ENCODE measurements around the gene THOC2.

THOC2 gene

DNA sequence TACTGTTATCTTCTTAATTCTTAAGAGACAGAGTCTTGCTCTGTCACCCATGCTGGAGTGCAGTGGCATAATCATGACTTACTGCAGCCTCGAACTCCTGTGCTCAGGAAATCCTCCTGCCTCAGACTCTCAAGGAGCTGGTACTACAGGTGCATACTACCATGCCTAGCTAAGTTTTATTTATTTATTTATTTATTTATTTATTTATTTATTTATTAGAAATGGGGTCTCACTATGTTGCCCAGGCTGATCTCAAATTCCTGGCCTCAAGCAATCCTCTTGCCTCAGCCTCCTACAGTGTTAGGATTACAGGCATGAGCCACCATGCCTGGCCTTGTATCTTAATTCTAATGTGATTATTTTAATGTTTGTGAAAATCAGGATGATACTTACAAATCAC lies 125.6 kb downstream of the THOC2 start (continued):
- TF ChIP-seq, protein P1, sequence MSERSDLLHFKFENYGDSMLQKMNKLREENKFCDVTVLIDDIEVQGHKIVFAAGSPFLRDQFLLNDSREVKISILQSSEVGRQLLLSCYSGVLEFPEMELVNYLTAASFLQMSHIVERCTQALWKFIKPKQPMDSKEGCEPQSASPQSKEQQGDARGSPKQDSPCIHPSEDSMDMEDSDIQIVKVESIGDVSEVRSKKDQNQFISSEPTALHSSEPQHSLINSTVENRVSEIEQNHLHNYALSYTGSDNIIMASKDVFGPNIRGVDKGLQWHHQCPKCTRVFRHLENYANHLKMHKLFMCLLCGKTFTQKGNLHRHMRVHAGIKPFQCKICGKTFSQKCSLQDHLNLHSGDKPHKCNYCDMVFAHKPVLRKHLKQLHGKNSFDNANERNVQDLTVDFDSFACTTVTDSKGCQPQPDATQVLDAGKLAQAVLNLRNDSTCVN (tag by site-specific recombination; optimal IDR thresholded peaks at IDR 0.05), result no peak
- TF ChIP-seq ZNF23 (tag by site-specific recombination; IDR thresholded peaks at IDR 0.05; ENCODE audit: borderline replicate concordance), result no peak
- TF ChIP-seq, protein P2, sequence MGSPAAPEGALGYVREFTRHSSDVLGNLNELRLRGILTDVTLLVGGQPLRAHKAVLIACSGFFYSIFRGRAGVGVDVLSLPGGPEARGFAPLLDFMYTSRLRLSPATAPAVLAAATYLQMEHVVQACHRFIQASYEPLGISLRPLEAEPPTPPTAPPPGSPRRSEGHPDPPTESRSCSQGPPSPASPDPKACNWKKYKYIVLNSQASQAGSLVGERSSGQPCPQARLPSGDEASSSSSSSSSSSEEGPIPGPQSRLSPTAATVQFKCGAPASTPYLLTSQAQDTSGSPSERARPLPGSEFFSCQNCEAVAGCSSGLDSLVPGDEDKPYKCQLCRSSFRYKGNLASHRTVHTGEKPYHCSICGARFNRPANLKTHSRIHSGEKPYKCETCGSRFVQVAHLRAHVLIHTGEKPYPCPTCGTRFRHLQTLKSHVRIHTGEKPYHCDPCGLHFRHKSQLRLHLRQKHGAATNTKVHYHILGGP (tag by site-specific recombination; IDR thresholded peaks at IDR 0.05), result no peak
- TF ChIP-seq ZNF175 (tag by site-specific recombination; IDR thresholded peaks at IDR 0.05), result no peak
- no peak for TF ChIP-seq IKZF3 (tag by site-specific recombination; IDR thresholded peaks at IDR 0.05)
- TF ChIP-seq ZNF777 (tag by site-specific recombination; IDR thresholded peaks at IDR 0.05; ENCODE audit: borderline replicate concordance), result no peak
- no peak for TF ChIP-seq GFI1B (tag by site-specific recombination; IDR thresholded peaks at IDR 0.05)
- TF ChIP-seq HOXD13 (CRISPR knock-in tag; IDR thresholded peaks at IDR 0.05; ENCODE audit: borderline replicate concordance), result no peak
- TF ChIP-seq ZFP37 (tag by site-specific recombination; IDR thresholded peaks at IDR 0.05), result no peak
- TF ChIP-seq, protein P3, sequence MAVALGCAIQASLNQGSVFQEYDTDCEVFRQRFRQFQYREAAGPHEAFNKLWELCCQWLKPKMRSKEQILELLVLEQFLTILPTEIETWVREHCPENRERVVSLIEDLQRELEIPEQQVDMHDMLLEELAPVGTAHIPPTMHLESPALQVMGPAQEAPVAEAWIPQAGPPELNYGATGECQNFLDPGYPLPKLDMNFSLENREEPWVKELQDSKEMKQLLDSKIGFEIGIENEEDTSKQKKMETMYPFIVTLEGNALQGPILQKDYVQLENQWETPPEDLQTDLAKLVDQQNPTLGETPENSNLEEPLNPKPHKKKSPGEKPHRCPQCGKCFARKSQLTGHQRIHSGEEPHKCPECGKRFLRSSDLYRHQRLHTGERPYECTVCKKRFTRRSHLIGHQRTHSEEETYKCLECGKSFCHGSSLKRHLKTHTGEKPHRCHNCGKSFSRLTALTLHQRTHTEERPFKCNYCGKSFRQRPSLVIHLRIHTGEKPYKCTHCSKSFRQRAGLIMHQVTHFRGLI (tag by site-specific recombination; IDR thresholded peaks at IDR 0.05), result no peak
- no peak for TF ChIP-seq FEZF1 (tag by site-specific recombination; IDR thresholded peaks at IDR 0.05)
- TF ChIP-seq ZNF510 (tag by site-specific recombination; IDR thresholded peaks at IDR 0.05; ENCODE audit: insufficient replicate concordance), result peak; percentile 27
- no peak for TF ChIP-seq ZNF112 (tag by site-specific recombination; IDR thresholded peaks at IDR 0.05)
- no peak for TF ChIP-seq ZNF558 (tag by site-specific recombination; IDR thresholded peaks at IDR 0.05)
- no peak for TF ChIP-seq ZSCAN16 (tag by site-specific recombination; IDR thresholded peaks at IDR 0.05)

DNA sequence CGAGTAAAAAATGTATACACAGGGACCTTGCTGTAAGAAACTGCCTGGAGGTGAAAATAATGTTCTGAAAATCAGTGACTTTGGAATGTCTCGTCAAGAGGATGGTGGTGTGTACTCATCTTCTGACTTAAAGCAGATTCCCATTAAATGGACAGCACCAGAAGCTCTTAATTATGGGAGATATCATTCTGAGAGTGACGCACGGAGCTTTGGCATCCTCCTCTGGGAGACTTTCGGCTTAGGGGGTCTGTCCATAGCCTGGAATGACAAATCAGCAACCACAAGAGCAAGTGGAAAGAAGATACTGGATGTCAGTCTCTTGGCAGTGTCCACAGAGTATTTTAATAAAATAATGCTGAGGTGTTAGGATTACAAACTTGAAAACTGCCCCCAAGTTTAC lies 129.4 kb downstream of the THOC2 start:
- Histone ChIP-seq H3K27ac (ENCODE audit: extremely low read depth, low read depth, low read length) (no peak overlapping the region), H3K9me3 (ENCODE audit: control insufficient read depth, insufficient read depth, low read depth, low read length) (no peaks in the 10 kb centered on the region), H3K36me3 (ENCODE audit: control insufficient read depth in 2 of 2, insufficient read depth in 1 of 2, low read length in 2 of 2) (peaks cover 0 to 25% of the 10 kb centered on the region in 2 experiments; a peak in 2 of 3 replicates), H3K4me3 (ENCODE audit: low read depth, low read length) (no peak overlapping the region), H3K4me1 (ENCODE audit: control insufficient read depth, insufficient read depth, low read length) (no peaks in the 10 kb centered on the region)
- ChIA-PET CTCF (no interaction called here), POLR2A (no interaction called here)
- TF ChIP-seq, protein P4, sequence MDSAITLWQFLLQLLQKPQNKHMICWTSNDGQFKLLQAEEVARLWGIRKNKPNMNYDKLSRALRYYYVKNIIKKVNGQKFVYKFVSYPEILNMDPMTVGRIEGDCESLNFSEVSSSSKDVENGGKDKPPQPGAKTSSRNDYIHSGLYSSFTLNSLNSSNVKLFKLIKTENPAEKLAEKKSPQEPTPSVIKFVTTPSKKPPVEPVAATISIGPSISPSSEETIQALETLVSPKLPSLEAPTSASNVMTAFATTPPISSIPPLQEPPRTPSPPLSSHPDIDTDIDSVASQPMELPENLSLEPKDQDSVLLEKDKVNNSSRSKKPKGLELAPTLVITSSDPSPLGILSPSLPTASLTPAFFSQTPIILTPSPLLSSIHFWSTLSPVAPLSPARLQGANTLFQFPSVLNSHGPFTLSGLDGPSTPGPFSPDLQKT (IDR thresholded peaks at IDR 0.05; ENCODE audit: borderline replicate concordance, low read depth, low read length), result no peak
- TF ChIP-seq, protein P5, sequence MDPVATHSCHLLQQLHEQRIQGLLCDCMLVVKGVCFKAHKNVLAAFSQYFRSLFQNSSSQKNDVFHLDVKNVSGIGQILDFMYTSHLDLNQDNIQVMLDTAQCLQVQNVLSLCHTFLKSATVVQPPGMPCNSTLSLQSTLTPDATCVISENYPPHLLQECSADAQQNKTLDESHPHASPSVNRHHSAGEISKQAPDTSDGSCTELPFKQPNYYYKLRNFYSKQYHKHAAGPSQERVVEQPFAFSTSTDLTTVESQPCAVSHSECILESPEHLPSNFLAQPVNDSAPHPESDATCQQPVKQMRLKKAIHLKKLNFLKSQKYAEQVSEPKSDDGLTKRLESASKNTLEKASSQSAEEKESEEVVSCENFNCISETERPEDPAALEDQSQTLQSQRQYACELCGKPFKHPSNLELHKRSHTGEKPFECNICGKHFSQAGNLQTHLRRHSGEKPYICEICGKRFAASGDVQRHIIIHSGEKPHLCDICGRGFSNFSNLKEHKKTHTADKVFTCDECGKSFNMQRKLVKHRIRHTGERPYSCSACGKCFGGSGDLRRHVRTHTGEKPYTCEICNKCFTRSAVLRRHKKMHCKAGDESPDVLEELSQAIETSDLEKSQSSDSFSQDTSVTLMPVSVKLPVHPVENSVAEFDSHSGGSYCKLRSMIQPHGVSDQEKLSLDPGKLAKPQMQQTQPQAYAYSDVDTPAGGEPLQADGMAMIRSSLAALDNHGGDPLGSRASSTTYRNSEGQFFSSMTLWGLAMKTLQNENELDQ (tag by site-specific recombination; IDR thresholded peaks at IDR 0.05; ENCODE audit: low read depth), result no peak
- TF ChIP-seq ZNF132 (tag by site-specific recombination; IDR thresholded peaks at IDR 0.05; ENCODE audit: borderline replicate concordance) (no peak), ZNF341 (tag by site-specific recombination; IDR thresholded peaks at IDR 0.05; ENCODE audit: low read depth) (no peak), ZFP3 (tag by site-specific recombination; IDR thresholded peaks at IDR 0.05; ENCODE audit: low read depth) (no peak), ZFP37 (tag by site-specific recombination; IDR thresholded peaks at IDR 0.05) (no peak), ZNF560 (tag by site-specific recombination; IDR thresholded peaks at IDR 0.05; ENCODE audit: borderline replicate concordance) (no peak), ZNF548 (tag by site-specific recombination; IDR thresholded peaks at IDR 0.05) (no peak)
- TF ChIP-seq, protein P6, sequence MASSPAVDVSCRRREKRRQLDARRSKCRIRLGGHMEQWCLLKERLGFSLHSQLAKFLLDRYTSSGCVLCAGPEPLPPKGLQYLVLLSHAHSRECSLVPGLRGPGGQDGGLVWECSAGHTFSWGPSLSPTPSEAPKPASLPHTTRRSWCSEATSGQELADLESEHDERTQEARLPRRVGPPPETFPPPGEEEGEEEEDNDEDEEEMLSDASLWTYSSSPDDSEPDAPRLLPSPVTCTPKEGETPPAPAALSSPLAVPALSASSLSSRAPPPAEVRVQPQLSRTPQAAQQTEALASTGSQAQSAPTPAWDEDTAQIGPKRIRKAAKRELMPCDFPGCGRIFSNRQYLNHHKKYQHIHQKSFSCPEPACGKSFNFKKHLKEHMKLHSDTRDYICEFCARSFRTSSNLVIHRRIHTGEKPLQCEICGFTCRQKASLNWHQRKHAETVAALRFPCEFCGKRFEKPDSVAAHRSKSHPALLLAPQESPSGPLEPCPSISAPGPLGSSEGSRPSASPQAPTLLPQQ (tag by site-specific recombination; IDR thresholded peaks at IDR 0.05), result no peak

All from HEK293 (cell line).